ENCODE measurements around the gene STING1. TPM values are rescaled to one million over a fixed set of nuclear protein-coding genes. Genes with fewer than 3 reads are reported as not detected.

The STING1 gene
- total and polyA plus RNA-seq, 10 of the 15 experiments (the other 5 are each of a cell fraction or from before 2014, with no cell fraction given) = 10.1 to 56.1 (median 41.0) TPM

GRCh38 chr5:139474890-139475791, 7.4 kb downstream of the STING1 start:
- Histone ChIP-seq H3K27me3 (replicated peaks in 1 of 2; ENCODE audit: control insufficient read depth in 2 of 2, insufficient read depth in 2 of 2, low read length in 1 of 2) (no peaks in the 10 kb centered on the region), H3K9me3 (replicated peaks; ENCODE audit: control insufficient read depth, insufficient read depth, low read length) (no peaks in the 10 kb centered on the region), H3K4me1 (ENCODE audit: control insufficient read depth, insufficient read depth, low read length) (peaks cover 12% of the 10 kb centered on the region), H2AFZ (ENCODE audit: control insufficient read depth, low read depth, low read length) (no peak overlapping the region), H3K27ac (ENCODE audit: control insufficient read depth, insufficient read depth) (no peak overlapping the region), H3K9ac (ENCODE audit: control insufficient read depth, insufficient read depth, low read length) (no peak overlapping the region), H3K79me2 (ENCODE audit: control insufficient read depth, insufficient read depth, low read length) (no peaks in the 10 kb centered on the region), H3K36me3 (ENCODE audit: control insufficient read depth in 2 of 2, insufficient read depth in 2 of 2, low read length in 1 of 2) (peaks cover 0 to 4% of the 10 kb centered on the region in 2 experiments; a peak in 2 of 4 replicates), H3K4me3 (no peak overlapping the region), H3K4me2 (ENCODE audit: control insufficient read depth, insufficient read depth) (peak overlapping the region; percentile 24; the same call in 1 of the 2 replicates), H4K20me1 (ENCODE audit: control insufficient read depth, insufficient read depth) (no peaks in the 10 kb centered on the region)
- FAIRE-seq = peak; percentile 84
- intact Hi-C loops (cut with micrococcal nuclease; ENCODE audit: unreplicated experiment) (no loop called here), in situ Hi-C loops (cut with MboI) (no loop called here)
- no peak for DNase-seq (ENCODE audit: low read depth, low spot score)
- RAD21 ChIA-PET (ENCODE audit: unreplicated experiment) = interaction anchor here (1.9 kb wide), 1 partner anchor 15 kb away, joined by 5 read pairs; no protein-coding TSS in a partner anchor
- ATAC-seq = peak; percentile 17
- 39% methylated on average over 12 of the region's 13 CpGs for WGBS (ENCODE audit: insufficient coverage, insufficient replicate concordance, low lambda C conversion rate, missing lambda C conversion rate)
- SMC1A ChIA-PET (ENCODE audit: uncharacterized antibody, unreplicated experiment) = interaction anchor here (1.2 kb wide), 1 partner anchor 37 kb away, joined by 5 read pairs; no protein-coding TSS in a partner anchor
- POLR2A ChIA-PET = interaction anchor here (0.5 to 1.0 kb wide), 4 partner anchors 12 to 17 kb away, joined by 3 to 4 read pairs (median 4); no protein-coding TSS in a partner anchor
- CTCF ChIA-PET = interaction anchor here (1.2 to 2.1 kb wide), 3 partner anchors 14 to 53 kb away, joined by 3 to 10 read pairs (median 4); no protein-coding TSS in a partner anchor
- BruUV-seq (replicated peaks) = no TSS peak
- TF ChIP-seq CEBPB (IDR thresholded peaks at IDR 0.05; ENCODE audit: borderline replicate concordance in 1 of 2, low read depth in 2 of 2, low read length in 2 of 2) (peak in 1 of 2 experiments; percentile 17; a peak in 1 of 4 replicates), CBFB (IDR thresholded peaks at IDR 0.05; ENCODE audit: low read depth) (peak; percentile 33; the same call in 1 of the 2 replicates), BRCA1 (IDR thresholded peaks at IDR 0.05; ENCODE audit: low read depth, low read length) (no peak), EED (IDR thresholded peaks at IDR 0.05; ENCODE audit: low read depth) (0 out of 2 replicates have a peak, but pooled peaks have one; percentile 16), RUNX3 (IDR thresholded peaks at IDR 0.05; ENCODE audit: low read length) (peak; percentile 80)

Data from GM12878 (cell line).